A549 treated with CpdA at 1 μM for 4 hours (cell line): ENCODE results near the gene NKX2-8. TPM values are rescaled to one million over a fixed set of nuclear protein-coding genes. Genes with fewer than 3 reads are reported as not detected.

Experiments used
- total RNA-seq: library from RNA; stranded (reverse); fragments of 200-300 nt; extraction: Qiagen RNA extraction; gene quantifications from 5 replicates; pipeline ENCODE4 v1.2.3, GENCODE V29; 2022; ENCODE audit warnings: low read depth

The NKX2-8 gene
- total RNA-seq = 1.5 to 3.8 TPM (median 2.8 TPM) in 5 replicates

GRCh38 chr14:36582011-36582873 is at the start of gene NKX2-8:
TSS of gene NKX2-8 (minus strand) at chr14:36582614. CDS start at chr14:36582389, 225 bp downstream.

Other genes starting within 250 kb of the NKX2-8 start
- gene NKX2-1, start 62.4 kb downstream of the NKX2-8 start, total RNA-seq = 0.03 to 0.06 TPM in 2 of 5 replicates, not detected in the others
- 1.8 to 2.7 TPM (median 2.3 TPM) in 5 replicates for gene PAX9, start 79.2 kb upstream of the NKX2-8 start, total RNA-seq